Keratinocyte (primary cell): Measurements from ENCODE around the gene MTHFD2. TPM values are rescaled to one million over a fixed set of nuclear protein-coding genes. Genes with fewer than 3 reads are reported as not detected.

ENCODE experiments used
- DNase-seq: peaks from one replicate; pipeline ENCODE4 v3.0.0-alpha.2; 2011; ENCODE audit warnings: low read depth, missing footprints, low spot score
- FAIRE-seq: peaks from 2 replicates; lab custom pipeline; 2011; peaks lifted over from hg19 to GRCh38; lab: Jason Lieb, UNC
- H2AFZ ChIP-seq: 2 replicates; pipeline ENCODE4 v1.6.0; 2012; ENCODE audit warnings: low read length, control low read depth, inconsistent platforms; ENCODE audit not compliant: control insufficient read depth
- H3K27ac ChIP-seq: 2 replicates; pipeline ENCODE4 v1.5.1; 2011; ENCODE audit warnings: low read length; ENCODE audit not compliant: control insufficient read depth, insufficient read depth
- H3K27me3 ChIP-seq: 3 replicates; pipeline ENCODE4 v1.6.0; 2011; ENCODE audit warnings: low read length; ENCODE audit not compliant: control insufficient read depth, insufficient read depth; ENCODE audit errors: extremely low read depth
- H3K36me3 ChIP-seq, 2 experiments: 2 replicates in 1 of 2; 3 replicates in 1 of 2; pipeline ENCODE4 v1.5.1; 2011; ENCODE audit warnings: low read length in 2 of 2, mild to moderate bottlenecking in 1 of 2; ENCODE audit not compliant: control insufficient read depth in 2 of 2, insufficient read depth in 2 of 2; ENCODE audit errors: extremely low read depth in 1 of 2
- H3K4me1 ChIP-seq: 3 replicates; pipeline ENCODE4 v1.5.1; 2011; ENCODE audit warnings: low read length; ENCODE audit not compliant: control insufficient read depth, insufficient read depth; ENCODE audit errors: extremely low read depth
- H3K4me2 ChIP-seq: 3 replicates; pipeline ENCODE4 v1.6.0; 2011; ENCODE audit warnings: low read depth, low read length; ENCODE audit not compliant: control insufficient read depth, insufficient read depth; ENCODE audit errors: extremely low read depth
- H3K4me3 ChIP-seq, 3 experiments: fragments of 200-600 bp in 1 of 3; sonication (generic) in 1 of 3; 2 replicates in 2 of 3; 3 replicates in 1 of 3; pipeline ENCODE4 v1.5.1; 2011 to 2016; ENCODE audit warnings: low read length in 3 of 3, mild to moderate bottlenecking in 3 of 3, control low read depth in 2 of 3, inconsistent platforms in 1 of 3, low read depth in 1 of 3, mixed read lengths in 1 of 3, mixed run types in 1 of 3, moderate library complexity in 1 of 3; ENCODE audit not compliant: control insufficient read depth in 2 of 3, insufficient read depth in 2 of 3; ENCODE audit errors: extremely low read depth in 1 of 3
- H3K79me2 ChIP-seq: 2 replicates; pipeline ENCODE4 v1.6.0; 2012; ENCODE audit warnings: low read length; ENCODE audit not compliant: control insufficient read depth, insufficient read depth
- H3K9ac ChIP-seq: 3 replicates; pipeline ENCODE4 v1.6.0; 2011; ENCODE audit warnings: low read length; ENCODE audit not compliant: control insufficient read depth, insufficient read depth; ENCODE audit errors: extremely low read depth
- H3K9me1 ChIP-seq: 3 replicates; pipeline ENCODE4 v1.6.0; 2011; ENCODE audit warnings: low read length; ENCODE audit not compliant: control insufficient read depth, insufficient read depth; ENCODE audit errors: extremely low read depth
- H3K9me3 ChIP-seq: 2 replicates; pipeline ENCODE4 v1.5.1; 2012; ENCODE audit warnings: low read depth, low read length; ENCODE audit not compliant: control insufficient read depth
- H4K20me1 ChIP-seq: 3 replicates; pipeline ENCODE4 v1.6.0; 2011; ENCODE audit warnings: low read length; ENCODE audit not compliant: control insufficient read depth, insufficient read depth; ENCODE audit errors: extremely low read depth
- CTCF ChIP-seq, 3 experiments: IDR thresholded peaks in 1 of 3; conservative IDR thresholded peaks in 1 of 3; optimal IDR thresholded peaks in 1 of 3; 2 replicates in 2 of 3; 3 replicates in 1 of 3; pipeline versions ENCODE3 to v1.5.1; 2011; ENCODE audit warnings: low read length in 3 of 3, mild to moderate bottlenecking in 3 of 3, moderate library complexity in 2 of 3, control low read depth in 1 of 3, inconsistent platforms in 1 of 3; ENCODE audit not compliant: insufficient read depth in 2 of 3; ENCODE audit errors: extremely low read depth in 1 of 3
- EZH2 ChIP-seq: IDR thresholded peaks from one replicate; pipeline ENCODE4 v1.6.1; 2012; ENCODE audit warnings: inconsistent platforms, mild to moderate bottlenecking, low read length, moderate library complexity
- dilution Hi-C: fragments of 300-500 bp; cut with MboI; formaldehyde crosslinking; loops from one replicate; pipeline ENCODE4 v1.7.0; 2020; ENCODE audit warnings: low sequenced_read_pairs; ENCODE audit not compliant: extremely low pct_ligation_motif_present
- polyA plus RNA-seq, 5 experiments: library from polyadenylated mRNA; depleted of rRNA in 3 of 5; stranded (reverse) in 3 of 5; stranded (forward) in 1 of 5; unstranded in 1 of 5; fragments of >200 nt; gene quantifications; 1 replicate in 1 of 5; 2 replicates in 3 of 5; 3 replicates in 1 of 5; pipeline versions ENCODE4 v1.2.1 to v1.2.3, GENCODE V29; 2011 to 2012; ENCODE audit warnings: missing spikeins in 2 of 5, low read depth in 1 of 5, low replicate concordance in 1 of 5

The MTHFD2 gene
- polyA plus RNA-seq, 1 donor (not counting 4 experiments of a cell fraction or from before 2014, with no cell fraction given), result 114 TPM

GRCh38 chr2:74252036-74252435 lies 53.6 kb downstream of the MTHFD2 start:
- Histone ChIP-seq H3K9me3 (no peaks in the 10 kb centered on the region), H3K4me1 (no peaks in the 10 kb centered on the region), H3K9me1 (no peaks in the 10 kb centered on the region), H3K27ac (no peak overlapping the region), H3K4me2 (no peak overlapping the region), H2AFZ (no peak overlapping the region), H3K79me2 (no peaks in the 10 kb centered on the region), H3K27me3 (peaks cover 4% of the 10 kb centered on the region), H3K9ac (no peak overlapping the region), H4K20me1 (no peaks in the 10 kb centered on the region), H3K36me3 (no peaks in the 10 kb centered on the region), H3K4me3 (no peak overlapping the region)
- FAIRE-seq (no peak), DNase-seq (no peak)
- no peak for TF ChIP-seq EZH2
- TF ChIP-seq CTCF (optimal IDR thresholded peaks at IDR 0.05 in 1 of 3, IDR thresholded peaks at IDR 0.05 in 1 of 3, conservative IDR thresholded peaks at IDR 0.05 in 1 of 3; ENCODE audit: extremely low read depth in 1 of 3, insufficient read depth in 2 of 3, low read length in 3 of 3), result no peak
- dilution Hi-C loops, result no loop called here

- Histone ChIP-seq H3K4me1 (no peaks in the 10 kb centered on the region), H3K27ac (no peak overlapping the region), H3K79me2 (no peaks in the 10 kb centered on the region), H3K4me3 (no peak overlapping the region), H3K4me2 (no peak overlapping the region), H3K9me1 (no peaks in the 10 kb centered on the region), H4K20me1 (no peaks in the 10 kb centered on the region), H3K36me3 (no peaks in the 10 kb centered on the region), H2AFZ (no peak overlapping the region), H3K9ac (no peak overlapping the region), H3K27me3 (peaks cover 4% of the 10 kb centered on the region), H3K9me3 (no peaks in the 10 kb centered on the region)
- FAIRE-seq (no peak), DNase-seq (no peak)
- TF ChIP-seq EZH2 (no peak), CTCF (optimal IDR thresholded peaks at IDR 0.05 in 1 of 3, IDR thresholded peaks at IDR 0.05 in 1 of 3, conservative IDR thresholded peaks at IDR 0.05 in 1 of 3; ENCODE audit: extremely low read depth in 1 of 3, insufficient read depth in 2 of 3, low read length in 3 of 3) (no peak)
- dilution Hi-C loops, result no loop called here
Observed at GRCh38 chr2:74252862-74253261, 54.4 kb downstream of the MTHFD2 start.
